ENCODE data around the gene DHX35. TPM values are rescaled to one million over a fixed set of nuclear protein-coding genes. Genes with fewer than 3 reads are reported as not detected.
"Not testable (repeated sequence)": the region's sequence is repeated elsewhere in the genome, so short reads cannot be mapped to it uniquely, and the experiment has no call there.

DHX35 gene
- total RNA-seq, 1 experiment from 2014 or later: 12.1 TPM

DNA sequence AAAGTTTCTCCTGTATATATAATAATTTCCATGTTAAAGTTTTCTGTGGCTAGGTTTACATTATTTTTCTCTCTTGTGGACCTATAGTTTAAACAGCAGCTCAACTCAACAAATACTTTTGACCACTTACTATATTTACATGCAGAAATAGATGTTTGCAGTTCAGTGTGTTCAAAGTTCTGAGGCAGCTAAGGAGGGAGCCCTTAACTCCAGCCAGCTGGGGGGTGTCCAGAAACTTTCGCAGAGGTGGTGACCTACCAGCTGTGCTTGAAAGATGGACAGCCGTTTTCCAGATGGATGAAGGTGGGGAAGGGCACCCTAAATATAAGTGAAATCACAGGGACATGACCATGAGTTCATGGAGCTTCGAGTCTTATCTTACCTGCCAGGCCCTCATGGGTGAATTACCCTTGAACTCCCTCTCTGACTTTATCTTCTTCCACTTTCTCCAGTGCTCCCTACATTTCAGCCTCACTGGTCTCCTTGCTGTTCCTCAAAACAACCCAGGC lies 33.4 kb downstream of the DHX35 start:
- no TSS peak for BruUV-seq (replicated peaks)

DNA sequence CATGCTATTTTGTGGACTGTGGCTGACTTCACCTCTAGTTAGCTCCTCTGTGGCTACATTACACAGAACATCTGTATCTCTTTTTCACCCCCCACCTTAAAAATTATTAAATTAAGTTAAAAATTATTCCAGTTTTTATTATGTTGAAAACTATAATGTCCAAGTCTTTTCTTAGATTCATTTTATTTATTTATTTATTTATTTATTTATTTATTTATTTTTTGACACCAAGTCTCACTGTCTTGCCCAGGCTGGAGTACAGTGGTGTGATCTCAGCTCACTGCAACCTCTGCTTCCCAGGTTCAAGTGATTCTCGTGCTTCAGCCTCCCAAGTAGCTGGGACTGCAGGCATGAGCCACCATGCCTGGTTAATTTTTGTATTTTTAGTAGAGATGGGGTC lies 34.7 kb downstream of the DHX35 start:
- DNase-seq; H3K36me3 ChIP-seq (ENCODE audit: low read depth); POLR2A ChIA-PET (ENCODE audit: unreplicated experiment); H3K4me1 ChIP-seq (replicated peaks; ENCODE audit: insufficient read depth); H3K27ac ChIP-seq; H2AFZ ChIP-seq; H4K20me1 ChIP-seq (ENCODE audit: insufficient read depth); BruUV-seq (replicated peaks); H3F3A ChIP-seq (ENCODE audit: insufficient read depth, low read depth); H3K27me3 ChIP-seq (ENCODE audit: insufficient read depth, low read depth); H3K9me3 ChIP-seq (ENCODE audit: insufficient read depth, low read depth); H3K4me2 ChIP-seq; intact Hi-C loops (cut with micrococcal nuclease; ENCODE audit: unreplicated experiment); H3K4me3 ChIP-seq; H3K9me2 ChIP-seq (ENCODE audit: insufficient read depth); CTCF ChIA-PET; H3K79me2 ChIP-seq (ENCODE audit: low read depth): not testable (repeated sequence)

More for the DNA sequence above, 33.4 kb downstream of the DHX35 start:
- POLR2A ChIA-PET (ENCODE audit: unreplicated experiment): no interaction called here
- TF ChIP-seq CTCF (conservative IDR thresholded peaks at IDR 0.05): no peak
- no peak for TF ChIP-seq EZH2 (IDR thresholded peaks at IDR 0.05; ENCODE audit: low read depth)
- Histone ChIP-seq H2AFZ (no peak overlapping the region), H3K27me3 (ENCODE audit: insufficient read depth, low read depth) (no peaks in the 10 kb centered on the region), H3K9me2 (ENCODE audit: insufficient read depth) (no peaks in the 10 kb centered on the region), H3K4me1 (replicated peaks; ENCODE audit: insufficient read depth) (no peaks in the 10 kb centered on the region), H4K20me1 (ENCODE audit: insufficient read depth) (no peaks in the 10 kb centered on the region), H3K4me3 (no peak overlapping the region), H3K27ac (no peak overlapping the region), H3K79me2 (ENCODE audit: low read depth) (no peaks in the 10 kb centered on the region), H3K4me2 (no peak overlapping the region), H3K36me3 (ENCODE audit: low read depth) (peaks cover 6% of the 10 kb centered on the region; the same call in 1 of the 2 replicates), H3F3A (ENCODE audit: insufficient read depth, low read depth) (peaks cover 5% of the 10 kb centered on the region; the same call in 1 of the 2 replicates), H3K9me3 (ENCODE audit: insufficient read depth, low read depth) (no peaks in the 10 kb centered on the region)
- CTCF ChIA-PET: no interaction called here
- DNase-seq: no peak
- intact Hi-C loops (cut with micrococcal nuclease; ENCODE audit: unreplicated experiment): no loop called here

- H3K4me2 ChIP-seq: no peak overlapping the region
These were observed 35.5 kb downstream of the DHX35 start for GRCh38 chr20:38997622-38998021.

More at GRCh38 chr20:38997622-38998021, 35.5 kb downstream of the DHX35 start:
- Histone ChIP-seq H3K27ac (no peak overlapping the region), H3K36me3 (ENCODE audit: low read depth) (peaks cover 7% of the 10 kb centered on the region), H3K9me2 (ENCODE audit: insufficient read depth) (no peaks in the 10 kb centered on the region), H3K4me1 (replicated peaks; ENCODE audit: insufficient read depth) (no peaks in the 10 kb centered on the region), H3F3A (ENCODE audit: insufficient read depth, low read depth) (peaks cover 5% of the 10 kb centered on the region; the same call in 1 of the 2 replicates), H2AFZ (no peak overlapping the region), H3K4me3 (no peak overlapping the region), H4K20me1 (ENCODE audit: insufficient read depth) (no peaks in the 10 kb centered on the region), H3K79me2 (ENCODE audit: low read depth) (no peaks in the 10 kb centered on the region), H3K27me3 (ENCODE audit: insufficient read depth, low read depth) (no peaks in the 10 kb centered on the region), H3K9me3 (ENCODE audit: insufficient read depth, low read depth) (no peaks in the 10 kb centered on the region)
- CTCF ChIA-PET: no interaction called here
- BruUV-seq (replicated peaks): no TSS peak
- DNase-seq: no peak
- POLR2A ChIA-PET (ENCODE audit: unreplicated experiment): no interaction called here
- intact Hi-C loops (cut with micrococcal nuclease; ENCODE audit: unreplicated experiment): no loop called here
- TF ChIP-seq CTCF (conservative IDR thresholded peaks at IDR 0.05) (no peak), EZH2 (IDR thresholded peaks at IDR 0.05; ENCODE audit: low read depth) (no peak)
